Hematopoietic multipotent progenitor cell treated with erythropoietin and hydrocortisone succinate and interleukin-3 and kit ligand, for 8 days (in vitro differentiated cells): ENCODE measurements around the gene COL4A2.
"Not testable (repeated sequence)": the region's sequence is repeated elsewhere in the genome, so short reads cannot be mapped to it uniquely, and the experiment has no call there.

Experiments used
- DNase-seq: peaks from one replicate; pipeline ENCODE4 v3.0.0-alpha.2; 2015

Gene COL4A2

DNA sequence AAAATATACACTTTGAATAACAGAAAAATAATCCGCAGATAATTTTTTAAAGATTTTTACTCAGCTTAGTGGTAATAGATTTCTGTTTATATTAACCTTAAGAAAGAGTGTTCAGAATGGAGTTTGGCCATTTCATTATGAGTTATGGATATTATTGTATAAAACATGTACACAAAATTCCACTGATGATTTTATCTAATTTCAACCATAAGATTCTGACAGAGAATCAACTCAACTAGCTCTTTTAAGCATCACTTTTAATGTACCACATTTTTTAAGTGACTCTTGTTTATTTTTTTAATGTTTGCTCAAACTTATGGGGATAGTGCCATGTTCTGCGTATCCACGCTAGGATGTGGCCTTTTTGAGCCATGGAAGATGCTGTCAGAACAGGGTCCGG is 75.7 kb downstream of the COL4A2 start:
- no peak for DNase-seq

DNA sequence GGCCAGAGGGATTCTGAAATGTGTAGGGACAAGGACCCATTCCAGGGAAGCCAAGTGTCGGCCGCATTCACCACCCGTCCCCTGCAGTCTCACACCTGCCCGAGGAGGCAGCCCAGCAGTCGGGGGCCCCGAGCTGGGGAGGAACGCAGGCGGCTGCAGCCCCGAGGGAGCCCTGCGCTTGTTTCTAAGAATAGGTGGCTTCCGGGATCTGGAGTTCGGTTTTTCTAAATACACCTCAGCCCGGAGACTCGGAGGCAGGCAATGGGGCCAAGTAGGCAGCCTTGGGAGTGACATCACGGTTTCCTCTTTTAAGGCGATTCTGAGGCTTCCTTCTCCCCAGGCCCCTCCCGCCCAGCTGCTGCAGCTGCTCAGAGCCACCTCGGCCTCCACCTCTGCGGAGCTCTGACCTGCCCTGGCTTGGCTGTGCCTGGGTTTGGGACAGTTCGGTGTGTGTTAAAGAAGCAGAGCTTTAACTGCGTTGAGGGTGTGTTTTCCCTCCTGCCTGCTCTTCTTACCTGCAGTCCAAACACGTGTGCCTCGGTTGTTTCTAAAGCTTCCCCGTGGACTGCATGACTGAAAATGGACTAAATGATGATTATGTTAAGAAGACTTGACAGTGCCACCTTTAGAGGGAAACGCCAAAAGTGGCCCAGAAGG is 80.5 kb downstream of the COL4A2 start:
- no peak for DNase-seq

DNA sequence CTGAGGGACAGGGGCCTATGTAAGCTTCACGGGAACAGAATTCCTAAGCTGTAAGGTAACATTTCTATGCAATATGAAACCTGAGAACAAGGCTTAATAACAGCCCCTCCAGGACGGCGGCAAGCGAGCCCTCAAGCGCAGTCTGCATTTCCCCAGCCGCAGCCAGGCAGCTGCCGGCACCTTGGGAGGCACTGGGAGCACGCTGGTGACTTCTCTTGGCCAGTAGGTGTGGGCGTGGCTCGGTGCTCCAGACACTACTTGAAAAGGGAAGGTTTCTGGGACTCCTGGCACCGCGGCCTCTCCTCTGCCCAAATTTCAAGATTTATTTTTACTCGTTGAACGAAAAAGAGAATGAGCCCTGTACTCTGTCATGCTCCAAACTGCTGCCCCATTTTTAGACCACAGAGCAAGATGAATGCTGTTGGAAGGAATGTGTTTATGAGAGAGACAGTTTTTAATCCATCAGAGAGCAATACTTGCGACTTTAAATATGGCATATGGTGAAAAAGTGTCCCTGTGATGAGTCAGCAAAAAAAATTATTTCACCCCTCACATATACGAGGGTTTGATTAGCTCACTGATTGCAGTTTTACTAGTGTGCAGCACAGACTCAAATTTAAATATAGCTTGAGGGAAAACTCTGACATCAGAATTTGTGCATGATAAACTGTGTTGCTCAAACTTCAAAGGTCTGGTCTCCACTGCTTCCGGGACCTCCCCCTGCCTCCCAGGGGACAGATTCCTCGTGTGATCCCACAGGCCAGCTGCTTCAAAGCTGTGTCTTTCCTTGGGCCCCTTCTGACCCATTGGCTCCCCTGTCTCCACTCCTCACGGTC is 81.2 kb downstream of the COL4A2 start:
- DNase-seq = no peak

DNA sequence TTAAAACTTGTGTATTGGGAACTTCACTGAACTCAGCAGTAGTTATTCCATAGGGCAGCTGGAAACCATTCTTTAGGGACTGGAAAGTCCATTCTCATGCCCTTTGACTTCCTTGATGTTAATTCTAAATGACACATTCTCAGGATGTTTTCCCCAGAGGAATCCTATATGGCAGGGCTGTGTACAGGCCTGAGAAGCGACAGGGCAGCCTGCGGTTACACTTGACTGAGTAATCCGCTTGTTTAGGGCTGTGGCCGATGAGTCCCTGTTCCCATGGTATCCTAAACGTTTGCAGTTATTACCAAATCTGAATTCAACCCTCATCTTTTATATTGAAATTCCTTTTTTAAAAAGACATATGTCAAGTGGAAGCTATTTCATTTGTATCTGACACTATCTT is 83.5 kb downstream of the COL4A2 start:
- DNase-seq = no peak

DNA sequence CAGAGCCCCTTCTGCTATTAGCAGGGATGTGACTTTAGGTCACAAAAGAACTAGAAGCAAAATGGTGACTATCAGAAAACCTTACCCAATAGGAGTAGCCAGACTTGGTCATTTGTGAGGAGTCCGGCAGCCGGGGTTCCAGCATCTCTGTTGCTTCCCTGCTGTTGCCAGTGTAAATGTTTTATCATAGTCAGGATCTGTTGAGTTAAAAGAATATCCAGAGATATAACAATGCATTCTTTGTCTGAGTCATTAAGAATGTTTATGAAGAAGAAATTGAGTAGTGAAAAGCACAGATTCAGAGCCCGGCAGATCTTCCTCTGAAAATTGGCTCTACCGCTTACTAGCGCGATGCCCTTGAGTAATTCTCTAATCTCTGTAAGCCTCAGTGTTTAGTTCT is 84.2 kb downstream of the COL4A2 start:
- no peak for DNase-seq

DNA sequence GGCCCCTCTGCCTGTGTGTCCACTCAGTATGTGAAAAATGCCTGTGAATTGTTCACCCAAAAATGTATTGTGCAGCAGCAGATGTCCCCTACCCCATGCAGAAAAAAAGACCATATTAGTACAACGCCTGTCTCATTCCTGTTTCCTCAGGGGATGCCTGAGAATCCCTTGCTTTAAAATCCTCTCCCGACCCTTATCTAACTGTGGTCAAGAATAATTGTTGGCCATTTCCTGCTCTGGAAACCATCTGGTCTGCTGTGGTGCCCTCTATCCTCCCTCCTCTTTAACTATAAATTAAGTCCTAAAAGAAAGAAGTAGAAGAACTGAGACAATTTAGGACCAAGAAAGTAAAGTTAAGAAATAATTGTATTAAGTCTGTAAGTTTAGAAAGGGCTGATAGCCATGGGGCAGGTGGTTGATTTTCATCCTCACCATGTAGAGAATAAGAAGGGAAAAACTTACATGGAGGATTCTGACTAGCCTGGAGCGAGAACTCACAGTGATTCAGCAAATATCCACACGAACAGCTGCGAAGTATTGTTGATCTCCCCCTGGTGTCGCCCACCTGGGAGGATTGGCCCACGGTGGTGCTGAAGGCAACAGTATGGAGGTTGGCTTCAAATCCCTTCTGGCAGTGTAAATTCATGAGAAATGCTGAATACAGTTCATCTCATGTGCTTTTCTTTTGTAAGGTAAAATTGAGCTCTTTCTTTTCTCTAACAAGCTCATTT is 85.6 kb downstream of the COL4A2 start:
- no peak for DNase-seq

DNA sequence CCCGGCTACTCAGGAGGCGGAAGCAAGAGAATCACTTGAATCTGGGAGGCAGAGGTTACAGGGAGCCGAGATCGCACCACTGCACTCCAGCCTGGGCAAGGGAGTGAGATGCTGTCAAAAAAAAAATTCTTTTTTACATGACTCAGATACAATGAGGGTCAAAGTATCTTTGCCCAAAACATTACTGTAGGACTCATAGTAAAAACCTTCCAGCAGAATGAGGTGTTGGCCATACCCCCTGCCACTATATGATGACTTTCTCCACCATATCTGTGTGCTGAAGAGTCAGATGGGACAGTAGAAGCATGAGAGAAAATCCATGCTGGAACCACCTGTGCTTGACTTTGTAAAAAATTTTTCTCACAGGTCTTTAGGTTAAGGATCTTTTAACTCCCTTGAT is 86.7 kb downstream of the COL4A2 start:
- DNase-seq = no peak

DNA sequence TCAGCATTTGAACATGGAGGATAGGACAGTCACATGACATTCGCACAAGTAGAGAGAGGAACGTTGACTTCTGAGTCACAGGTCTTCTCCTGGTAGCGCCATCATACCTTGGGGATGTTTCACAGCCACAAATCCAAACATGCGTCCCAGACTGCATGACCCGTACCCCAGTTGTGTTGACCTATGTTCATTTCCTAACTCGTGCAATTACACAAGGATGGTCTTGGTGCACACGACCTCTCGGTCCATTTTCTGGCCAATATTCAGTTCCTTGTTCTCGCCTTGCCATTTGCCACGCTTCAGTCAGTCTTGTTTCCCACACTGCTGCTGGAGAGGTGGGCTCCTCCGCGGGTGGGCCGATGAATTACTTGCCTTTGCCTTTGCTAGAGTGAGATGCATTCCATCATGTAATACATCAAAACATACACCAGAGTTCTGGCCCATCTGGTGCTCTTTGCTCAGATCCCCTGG is 87.3 kb downstream of the COL4A2 start:
- no peak for DNase-seq

DNA sequence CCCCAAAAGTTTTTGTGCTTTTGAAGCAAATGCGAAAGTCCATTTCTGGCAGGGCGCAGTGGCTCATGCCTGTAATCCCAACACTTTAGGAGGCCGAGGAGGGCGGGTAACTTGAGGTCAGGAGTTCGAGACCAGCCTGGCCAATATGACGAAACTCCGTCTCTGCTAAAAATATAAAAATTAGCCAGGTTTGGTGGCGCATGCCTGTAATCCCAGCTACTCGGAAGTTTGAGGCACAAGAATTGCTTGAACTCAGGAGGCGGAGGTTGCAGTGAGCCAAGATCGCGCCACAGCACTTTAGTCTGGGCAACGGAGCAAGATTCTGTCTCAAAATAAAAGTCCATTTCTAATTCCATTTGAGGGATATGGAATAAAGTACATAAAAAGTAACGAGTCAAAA is 88.5 kb downstream of the COL4A2 start:
- not testable (repeated sequence) for DNase-seq

GRCh38 chr13:110396476-110396875 is 89.4 kb downstream of the COL4A2 start:
- no peak for DNase-seq

- no peak for DNase-seq
Observed at GRCh38 chr13:110396913-110397381, 89.9 kb downstream of the COL4A2 start.

- no peak for DNase-seq
Observed at GRCh38 chr13:110397436-110398115, 90.5 kb downstream of the COL4A2 start.

GRCh38 chr13:110398564-110399507 is 91.8 kb downstream of the COL4A2 start:
- DNase-seq = no peak

- no peak for DNase-seq
Observed at GRCh38 chr13:110399801-110400200, 92.7 kb downstream of the COL4A2 start.

- no peak for DNase-seq
Observed at GRCh38 chr13:110400786-110401533, 93.9 kb downstream of the COL4A2 start.

DNA sequence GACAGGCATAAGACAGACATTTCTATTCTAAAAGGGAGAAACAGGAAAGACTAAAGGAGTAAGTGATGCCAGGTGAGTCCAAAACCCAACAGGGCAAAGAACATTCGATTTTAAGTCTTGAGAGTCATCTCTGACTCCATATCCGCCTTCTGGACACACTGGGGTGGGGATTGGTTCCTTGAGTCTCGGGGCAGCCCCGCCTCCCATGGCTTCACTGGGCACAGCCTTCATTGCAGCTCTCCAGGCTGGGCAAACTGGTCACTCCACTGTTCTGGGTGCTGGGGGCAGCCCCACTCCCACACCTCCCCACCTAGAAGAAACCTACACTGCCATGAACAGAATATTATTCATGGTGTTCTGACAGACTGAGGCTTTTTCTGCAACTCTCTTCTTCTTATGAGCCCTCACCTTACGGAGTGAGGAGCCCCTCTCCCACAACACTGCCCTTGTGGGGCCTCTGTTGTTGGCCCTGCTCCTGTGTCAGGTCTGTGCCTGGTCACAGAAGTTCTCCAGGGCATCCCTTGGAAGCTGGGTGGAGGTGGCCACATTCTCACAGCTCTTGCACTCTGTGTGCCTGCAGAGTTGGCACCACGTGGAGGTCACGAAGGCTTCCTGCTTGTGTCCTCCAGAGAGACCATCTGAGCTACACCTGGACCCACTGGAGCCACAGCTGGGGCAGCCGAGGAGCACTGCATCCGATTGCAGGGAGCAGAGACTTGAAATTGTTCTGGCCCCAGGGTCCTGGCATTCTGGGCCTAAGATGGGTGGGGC is 95.4 kb downstream of the COL4A2 start:
- no peak for DNase-seq

- DNase-seq = no peak
Observed at GRCh38 chr13:110403315-110403714, 96.2 kb downstream of the COL4A2 start.

DNA sequence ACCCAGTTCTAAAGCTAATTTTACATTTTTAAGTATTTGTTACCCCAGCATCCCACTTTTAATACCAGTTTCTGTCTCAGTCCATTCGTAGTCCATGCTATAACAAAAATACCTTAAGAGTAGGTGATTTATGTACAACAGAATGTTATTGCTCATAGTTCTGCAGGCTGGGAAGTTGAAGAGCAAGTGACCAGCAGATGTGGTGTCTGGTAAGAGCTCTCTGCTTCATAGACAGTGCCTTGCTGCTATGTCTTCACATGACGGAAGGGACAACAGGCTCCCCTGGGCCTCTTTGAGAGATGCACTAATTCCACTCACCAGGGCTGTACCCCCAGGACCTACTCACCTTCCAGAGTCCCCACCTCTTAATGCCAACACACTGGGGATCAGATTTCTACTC is 96.6 kb downstream of the COL4A2 start:
- DNase-seq = no peak

GRCh38 chr13:110404321-110404720 is 97.2 kb downstream of the COL4A2 start:
- DNase-seq = no peak
